GM18508 (cell line): ENCODE measurements around the gene OR2A1.
"Not testable (repeated sequence)": the region's sequence is repeated elsewhere in the genome, so short reads cannot be mapped to it uniquely, and the experiment has no call there.

ENCODE experiments used
- ATAC-seq: cut with Tn5 transposase; IDR thresholded peaks from one replicate; pipeline ENCODE4 v1.9.1; 2021; ENCODE audit warnings: moderate number of reproducible peaks; ENCODE audit not compliant: insufficient read depth, unreplicated experiment

Gene OR2A1

DNA sequence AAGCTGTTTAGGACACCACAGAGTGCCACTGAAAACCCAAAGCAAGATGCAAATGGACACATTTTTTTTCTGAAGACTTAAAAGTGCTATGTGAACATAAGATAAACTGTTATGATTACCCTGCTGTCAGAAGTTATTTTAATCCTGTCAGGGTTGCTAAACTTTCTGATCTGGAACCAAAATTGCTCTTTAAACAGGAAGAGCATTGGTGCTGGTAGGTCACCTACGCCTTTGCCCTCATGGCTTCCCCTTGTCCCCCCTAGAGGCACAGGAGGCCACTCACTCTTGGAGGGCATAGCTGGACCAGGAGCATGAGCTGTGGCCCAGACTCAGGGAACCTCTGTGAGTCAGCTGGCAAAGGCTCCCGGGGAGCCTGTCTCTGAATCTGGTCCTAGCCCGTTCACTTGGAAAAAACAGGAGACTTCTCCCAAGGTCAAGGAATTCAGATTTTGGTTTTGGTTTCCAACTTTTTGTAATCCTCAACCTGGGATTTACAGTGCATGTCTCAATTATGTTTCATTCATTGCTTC is 9.5 kb downstream of the OR2A1 start:
- not testable (repeated sequence) for ATAC-seq

DNA sequence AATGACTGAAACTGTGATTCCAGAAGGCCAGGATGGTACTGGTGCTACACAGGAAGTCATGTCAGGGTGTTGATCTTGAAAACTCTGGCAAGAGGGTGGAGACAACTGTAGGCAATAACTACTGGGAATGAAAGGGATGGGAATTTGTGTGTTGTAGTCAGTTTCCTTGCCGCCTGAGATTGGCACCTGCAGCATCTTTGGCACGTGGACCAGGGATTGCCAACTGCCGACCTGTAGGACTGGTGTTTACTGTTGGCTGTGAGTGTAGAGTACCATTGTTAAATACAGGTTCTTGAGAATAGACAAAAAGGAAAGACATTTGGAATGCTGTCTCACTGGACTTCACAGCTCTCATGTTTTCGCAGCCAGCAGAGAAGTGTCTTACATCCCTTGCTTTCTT is 11.1 kb downstream of the OR2A1 start:
- ATAC-seq: not testable (repeated sequence)

DNA sequence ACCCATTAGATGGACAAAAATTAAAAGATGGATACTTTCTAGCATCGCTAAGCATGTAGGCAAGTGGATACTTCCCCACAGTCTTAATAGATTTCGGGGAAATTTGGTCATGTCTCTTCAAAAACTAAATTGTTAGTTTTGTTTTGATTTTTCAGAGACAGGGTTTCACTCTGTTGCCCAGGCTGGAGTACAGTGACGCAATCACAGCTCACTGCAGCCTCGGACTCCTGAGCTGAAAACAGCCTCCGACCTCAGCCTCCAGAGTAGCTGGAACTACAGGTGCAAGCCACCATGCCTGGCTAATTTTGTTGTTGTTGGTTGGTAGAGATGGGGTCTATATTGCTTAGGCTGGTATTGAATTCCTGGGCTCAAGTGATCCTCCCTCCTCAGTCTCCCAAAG is 13.6 kb downstream of the OR2A1 start:
- ATAC-seq: not testable (repeated sequence)

DNA sequence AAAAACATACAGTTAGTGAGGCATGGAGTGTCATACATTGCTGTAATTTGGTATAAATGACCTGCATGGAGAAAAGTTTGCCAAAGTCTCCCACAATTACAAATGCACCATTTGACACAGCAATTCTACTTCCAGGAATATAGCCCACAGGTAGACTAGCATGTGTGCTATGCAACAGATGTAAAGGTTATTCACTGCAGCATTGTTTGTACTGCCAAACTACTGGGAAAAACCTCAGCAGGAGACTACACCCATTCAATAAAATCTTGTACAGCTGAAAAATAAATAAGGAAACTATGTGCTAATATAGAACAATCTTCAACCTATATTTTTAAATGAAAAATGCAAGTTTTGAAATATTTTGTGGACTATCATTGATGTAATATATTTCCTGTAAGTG is 17.8 kb downstream of the OR2A1 start:
- ATAC-seq: not testable (repeated sequence)

DNA sequence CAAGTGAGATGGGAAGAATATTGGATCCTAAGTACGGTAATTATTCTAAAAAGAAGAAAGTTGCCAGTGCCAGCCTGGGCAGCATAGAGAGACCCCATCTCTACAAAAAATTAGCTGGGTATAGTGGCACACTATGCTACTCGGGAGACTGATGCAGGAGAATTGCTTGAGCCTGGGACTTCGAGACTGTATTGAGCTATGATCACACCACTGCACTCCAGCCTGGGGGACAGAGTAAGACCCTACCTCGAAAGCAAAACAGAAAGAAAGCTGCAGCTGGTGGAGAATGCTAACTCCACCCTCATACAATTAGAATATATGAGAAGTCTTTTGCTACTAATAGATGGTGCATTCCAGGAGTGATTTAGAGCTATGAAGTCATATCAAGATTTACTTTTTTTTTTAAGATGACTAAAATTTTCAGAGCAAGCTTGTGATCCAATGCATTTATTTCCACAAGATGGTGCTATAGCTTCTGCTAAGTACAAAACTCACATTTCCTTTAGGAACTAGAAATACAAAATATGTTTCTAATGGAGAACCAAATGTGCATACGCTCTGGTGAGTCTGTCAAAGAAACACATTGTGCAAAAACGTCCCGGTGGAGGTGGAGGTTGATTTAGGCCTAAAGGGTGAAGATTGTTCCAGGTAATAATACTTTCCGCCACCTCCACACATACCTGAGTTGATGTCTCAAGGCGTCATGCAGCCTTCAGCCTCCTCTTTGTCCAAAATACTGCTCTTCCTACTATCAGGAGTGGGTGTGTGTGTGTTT is 19.2 kb downstream of the OR2A1 start:
- ATAC-seq: not testable (repeated sequence)

DNA sequence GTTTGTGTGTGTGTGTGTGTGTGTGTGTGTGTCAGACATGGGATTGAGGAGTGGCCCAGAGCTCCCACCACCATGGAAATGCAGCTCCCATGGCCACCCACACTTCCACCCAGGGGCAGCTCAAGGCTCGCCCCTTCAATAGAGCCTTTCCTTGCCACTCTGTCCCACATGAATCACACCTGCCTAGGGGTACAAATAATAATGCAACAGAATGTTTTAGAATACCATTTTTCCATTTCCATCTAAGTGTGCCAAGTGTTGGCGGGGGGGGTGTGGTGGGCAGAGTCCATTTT is 19.7 kb downstream of the OR2A1 start:
- ATAC-seq: not testable (repeated sequence)

DNA sequence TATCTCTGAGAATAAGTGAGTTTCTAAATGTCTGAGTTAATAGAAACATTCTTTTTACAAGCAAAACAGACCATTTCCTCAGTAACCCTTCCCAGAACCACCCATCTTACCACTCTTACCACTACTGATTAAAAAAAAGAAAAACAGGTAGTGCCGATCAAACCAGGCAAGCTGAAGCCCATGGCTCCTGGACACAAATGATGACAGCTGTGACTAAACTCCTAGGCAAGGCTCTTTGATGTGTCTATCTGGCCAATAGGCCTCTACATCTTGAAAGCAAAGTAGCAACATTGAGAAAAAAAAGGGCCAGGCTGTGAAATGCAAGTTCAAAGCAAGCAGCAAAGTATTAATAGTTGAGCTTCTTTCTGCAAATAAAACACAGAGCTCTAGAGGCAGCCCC is 36.4 kb downstream of the OR2A1 start:
- not testable (repeated sequence) for ATAC-seq

DNA sequence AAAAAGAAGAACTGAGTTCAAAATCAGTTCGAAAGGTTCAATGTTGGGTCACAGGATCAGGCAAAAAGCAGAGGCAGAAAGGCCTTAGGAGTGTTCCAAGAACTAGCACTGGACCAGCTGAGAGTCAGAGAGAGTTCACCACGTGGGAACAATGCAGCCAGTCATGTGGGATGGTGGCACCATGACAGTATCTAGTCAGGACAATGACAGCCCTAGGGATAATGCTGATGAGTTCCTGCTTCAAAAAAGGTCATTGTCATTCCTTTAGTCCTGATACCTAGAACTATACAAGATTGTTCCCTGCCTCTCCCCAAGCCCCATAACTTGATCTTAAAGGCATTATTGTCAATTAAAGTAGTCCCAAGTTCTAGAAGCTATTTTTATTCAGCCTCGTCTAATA is 39.4 kb downstream of the OR2A1 start:
- ATAC-seq: not testable (repeated sequence)

DNA sequence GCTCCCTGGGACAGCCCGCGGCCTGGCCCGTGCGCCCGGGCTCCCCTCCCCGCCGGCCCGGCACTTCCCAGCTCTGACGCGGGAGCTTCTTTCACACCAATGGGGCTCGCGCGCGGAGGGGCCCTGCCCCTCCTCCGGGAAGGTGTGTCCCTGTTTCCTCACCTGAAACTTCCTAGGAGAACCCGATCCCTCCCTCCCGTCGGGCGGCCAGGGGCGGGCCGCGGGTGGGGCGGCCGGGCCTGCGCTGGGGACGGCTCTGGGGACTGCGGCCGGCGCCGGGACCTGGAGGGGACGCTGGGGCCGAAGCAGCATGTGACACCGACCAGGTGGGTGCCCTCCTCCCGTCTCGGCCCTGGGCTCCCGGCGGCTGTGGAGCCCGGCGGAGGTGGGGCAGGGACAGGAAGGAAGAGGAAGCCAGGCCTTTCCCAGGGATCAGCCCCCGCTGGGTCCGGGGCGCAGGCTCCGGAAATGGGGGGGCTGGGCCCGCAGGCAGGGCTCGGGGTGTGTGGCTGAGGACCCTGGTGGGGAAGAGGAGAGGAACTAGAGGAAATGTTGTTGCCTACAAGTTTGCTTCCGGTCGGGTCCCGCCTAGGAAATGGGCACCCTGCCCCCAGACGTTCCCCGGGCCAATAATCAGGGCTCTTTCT is 43.1 kb downstream of the OR2A1 start, which contains the start of gene ARHGEF5:
TSS of gene ARHGEF5 (plus strand) at position 227 of the 647 bp plus-strand sequence. CDS start 7,268 bp downstream, outside the sequence.
- ATAC-seq: peak; percentile 50

DNA sequence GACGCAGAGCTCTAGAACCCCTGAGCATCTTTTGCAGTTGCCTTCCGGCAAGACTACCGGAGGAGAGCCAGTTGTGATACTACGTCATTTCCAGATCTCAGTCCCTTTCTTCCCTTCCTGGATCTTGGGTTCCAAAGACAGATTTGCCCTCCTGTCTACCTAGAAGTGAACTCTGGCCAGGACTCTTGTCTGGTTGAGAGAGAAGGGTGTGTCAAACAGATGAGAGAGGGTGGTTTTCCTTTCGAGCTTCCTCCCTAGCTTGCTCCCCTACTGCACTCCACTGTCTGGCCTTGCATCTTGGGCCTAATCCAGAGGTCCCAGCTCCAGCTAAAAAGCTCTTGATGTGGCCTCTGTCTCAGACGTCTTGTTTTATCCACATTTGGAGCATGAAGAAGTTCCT is 44.0 kb downstream of the OR2A1 start:
- not testable (repeated sequence) for ATAC-seq

DNA sequence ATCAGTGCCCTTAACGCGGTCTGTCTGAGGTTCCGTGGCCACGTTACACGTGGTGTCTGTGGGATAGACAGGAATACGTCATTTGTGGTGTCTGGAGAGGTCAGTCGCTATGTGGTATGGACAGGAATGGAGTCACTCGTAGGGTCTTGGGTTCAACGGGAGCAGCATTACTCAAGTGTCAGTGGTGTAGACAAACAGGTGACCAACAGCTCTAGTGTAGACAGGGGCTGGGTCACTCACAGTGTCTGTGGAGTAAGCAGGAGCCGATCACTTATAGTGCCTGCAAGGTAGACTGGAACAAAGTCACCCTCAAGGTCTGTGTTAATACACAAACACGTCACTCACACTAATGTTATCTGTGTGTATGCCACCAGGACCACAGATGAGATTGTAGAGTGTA is 44.6 kb downstream of the OR2A1 start:
- not testable (repeated sequence) for ATAC-seq

DNA sequence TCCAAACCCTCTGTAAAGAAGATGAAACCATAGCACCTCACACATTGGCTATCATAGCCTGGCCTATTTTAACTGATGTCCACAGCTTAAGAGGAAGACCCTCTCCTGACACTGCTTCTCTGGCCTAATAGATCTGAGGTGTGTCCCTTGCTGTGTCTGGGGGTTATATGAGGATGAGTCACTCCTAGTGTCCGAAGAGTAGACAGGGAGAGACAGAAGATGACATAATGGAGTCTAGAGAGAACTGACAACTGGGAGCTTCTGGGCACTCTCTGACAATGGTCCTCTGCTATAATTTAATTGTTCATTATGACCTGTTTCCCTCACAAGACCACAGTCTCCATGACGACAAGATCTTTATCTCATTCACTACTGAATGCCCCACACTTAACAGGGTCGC is 49.8 kb downstream of the OR2A1 start:
- ATAC-seq: not testable (repeated sequence)

DNA sequence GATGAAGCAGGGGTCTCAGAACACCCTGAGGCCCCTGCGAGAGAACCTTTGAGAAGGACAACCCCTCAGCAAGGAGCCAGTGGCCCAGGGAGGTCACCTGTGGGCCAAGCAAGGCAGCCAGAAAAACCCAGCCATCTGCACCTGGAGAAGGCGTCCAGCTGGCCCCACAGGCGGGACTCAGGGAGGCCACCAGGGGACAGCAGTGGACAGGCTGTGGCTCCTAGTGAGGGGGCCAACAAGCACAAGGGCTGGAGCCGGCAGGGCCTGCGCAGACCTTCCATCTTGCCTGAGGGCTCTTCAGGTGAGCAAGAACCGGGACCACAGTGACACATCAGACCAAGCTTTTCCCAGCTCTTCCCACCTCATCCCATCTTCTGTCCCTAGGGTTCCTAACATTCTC is 53.3 kb downstream of the OR2A1 start:
- ATAC-seq: not testable (repeated sequence)

DNA sequence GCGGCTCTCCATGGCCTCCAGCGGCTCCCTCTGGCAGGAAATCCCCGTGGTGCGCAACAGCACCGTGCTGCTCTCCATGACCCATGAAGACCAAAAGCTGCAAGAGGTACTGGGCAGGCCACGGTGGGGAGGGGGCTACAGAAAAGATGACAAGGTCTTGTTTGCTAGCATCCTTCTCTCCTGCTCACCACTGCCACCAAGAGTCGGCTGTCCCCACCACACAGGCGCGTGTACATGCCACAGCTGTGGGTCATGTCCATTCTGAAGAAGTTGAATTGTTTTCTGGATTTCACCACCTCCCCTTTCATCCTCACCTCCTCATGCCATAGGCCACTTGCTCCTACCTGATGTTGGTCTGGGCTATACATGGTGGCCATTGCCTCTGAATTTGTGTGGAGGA is 55.0 kb downstream of the OR2A1 start:
- ATAC-seq: not testable (repeated sequence)

DNA sequence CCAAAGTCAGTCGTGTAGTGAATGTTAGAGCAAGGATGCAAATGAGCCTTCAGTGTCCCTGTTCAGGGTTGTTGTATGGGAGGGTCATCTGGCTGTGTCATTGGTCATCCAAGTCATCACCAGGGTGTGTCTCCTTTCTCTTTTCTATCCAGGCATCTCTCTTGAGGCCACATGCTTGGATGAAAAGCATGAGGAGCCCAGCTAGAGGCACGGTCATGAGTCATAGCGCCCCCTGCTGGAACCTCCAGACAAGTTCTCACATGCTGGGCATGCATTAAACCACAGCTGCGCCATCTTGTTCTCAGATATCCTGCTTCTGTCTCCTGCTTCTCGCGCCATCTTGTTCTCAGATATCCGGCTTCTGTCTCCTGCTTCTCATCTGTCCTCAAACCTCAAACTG is 57.0 kb downstream of the OR2A1 start:
- ATAC-seq: not testable (repeated sequence)
